Stimulated activated CD4-positive, alpha-beta T cell treated with anti-CD3 and anti-CD28 coated beads, Interleukin-2, amount 100 ng/mL, for 4 hours (primary cell): ENCODE measurements around the gene CD180.

ENCODE experiments used
- DNase-seq: peaks from one replicate; pipeline ENCODE4 v3.0.0-alpha.2; 2020; ENCODE audit warnings: low read depth

Gene CD180

DNA sequence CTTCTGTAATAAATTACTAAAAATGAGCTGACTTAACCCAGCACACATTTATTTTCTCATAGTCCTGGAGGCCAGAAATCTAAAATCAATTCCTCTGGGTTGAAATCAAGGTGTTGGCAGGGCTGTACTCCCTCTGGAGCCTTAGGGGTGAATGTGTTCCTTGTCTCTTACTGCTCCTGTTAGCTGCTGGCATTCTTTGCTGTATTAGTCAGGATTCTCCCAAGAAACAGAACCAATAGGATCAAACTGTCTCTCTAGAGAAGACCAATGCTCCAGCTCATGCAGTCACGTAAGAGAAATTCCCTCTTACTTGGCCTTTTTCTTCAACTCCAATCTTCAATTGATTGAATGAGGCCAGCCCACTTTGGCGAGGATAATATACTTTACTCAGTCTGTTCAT is 15.3 kb upstream of the CD180 start:
- DNase-seq, result no peak

DNA sequence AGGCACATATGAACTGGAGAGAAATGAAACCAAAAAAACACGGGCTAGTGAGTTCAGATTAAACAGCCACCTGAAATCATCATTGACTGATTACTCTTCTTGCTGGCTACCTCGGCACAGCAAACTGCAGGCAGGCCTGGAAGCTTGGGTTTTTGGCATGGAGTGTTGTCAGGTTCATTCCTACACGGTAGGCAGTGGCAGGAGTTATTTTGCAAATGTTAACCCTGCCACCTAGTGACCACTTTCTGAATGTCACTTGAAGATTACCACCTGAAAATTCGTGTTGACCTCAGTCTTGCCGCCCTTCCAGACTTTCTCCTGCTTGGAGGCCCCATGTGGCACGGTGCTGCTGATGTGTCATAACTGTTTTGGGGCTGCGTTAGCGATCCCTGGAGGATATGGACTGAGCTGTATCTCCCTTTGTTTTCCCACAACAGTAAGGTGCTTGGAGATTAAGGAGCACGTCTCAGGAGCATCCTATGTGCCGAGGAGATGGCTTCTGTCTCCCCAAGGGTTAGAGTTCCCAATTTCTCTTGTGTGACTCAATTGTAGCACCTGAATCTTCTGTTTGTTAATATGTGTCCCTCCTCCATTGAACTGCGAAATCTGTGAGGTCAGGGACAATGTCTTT is 12.7 kb upstream of the CD180 start:
- DNase-seq, result peak; percentile 45

DNA sequence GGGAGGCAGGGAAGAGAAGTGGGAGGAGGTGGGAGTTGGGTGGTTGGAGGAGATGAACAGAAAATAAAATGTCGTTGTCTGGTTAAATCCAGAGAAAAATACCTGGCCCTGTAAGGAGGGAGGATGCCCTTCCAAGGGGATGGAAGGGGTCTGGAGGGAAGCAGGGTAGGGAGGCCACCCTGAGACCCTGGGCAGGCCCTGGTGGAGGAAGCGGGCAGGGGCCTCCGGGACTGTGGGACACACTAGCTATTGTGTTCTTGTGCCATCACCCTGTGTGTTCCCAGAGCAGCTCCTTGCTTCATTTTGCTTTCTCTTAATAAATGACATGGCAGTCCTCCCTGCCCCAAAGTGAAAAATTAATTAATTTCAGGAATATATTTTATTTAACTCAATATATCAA is 11.8 kb upstream of the CD180 start:
- DNase-seq, result no peak

DNA sequence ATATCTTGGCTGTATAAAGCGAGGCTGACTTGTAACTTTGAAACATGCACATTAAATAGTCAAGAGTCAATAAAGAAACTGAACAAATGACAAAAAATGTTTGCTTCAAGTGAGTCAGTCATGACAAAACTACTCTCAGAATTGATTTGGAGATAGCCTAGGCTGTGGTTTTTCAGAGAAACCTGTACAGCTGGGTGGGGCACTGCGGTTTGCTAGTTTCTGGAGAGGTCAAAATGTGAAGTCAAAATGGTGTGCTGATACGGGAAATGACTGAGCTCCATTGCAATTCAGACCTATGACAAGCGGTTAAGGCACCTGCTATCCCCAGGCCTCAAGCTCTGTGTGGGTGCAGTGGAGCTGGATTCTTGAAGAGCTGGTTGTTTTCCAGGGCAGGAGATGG is 10.3 kb upstream of the CD180 start:
- peak; percentile 82 for DNase-seq

DNA sequence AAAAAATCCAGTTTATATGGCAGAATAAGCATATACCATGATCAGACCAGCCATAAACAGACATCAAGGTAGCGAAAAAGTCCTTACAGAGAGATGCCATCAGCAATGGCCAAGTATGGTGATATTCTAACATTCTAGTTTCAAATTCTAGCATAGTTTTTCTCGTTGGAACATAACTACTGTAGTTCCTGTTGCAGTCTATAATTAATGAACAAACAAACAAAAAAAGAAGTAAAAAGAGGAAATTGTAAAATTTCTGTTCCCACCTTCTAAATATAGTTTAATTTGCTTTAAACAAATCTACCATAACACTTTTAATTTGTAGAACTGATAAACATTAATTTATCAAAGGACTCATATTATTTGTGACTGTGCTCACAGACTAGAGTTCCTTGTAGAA is 9.9 kb upstream of the CD180 start:
- no peak for DNase-seq

DNA sequence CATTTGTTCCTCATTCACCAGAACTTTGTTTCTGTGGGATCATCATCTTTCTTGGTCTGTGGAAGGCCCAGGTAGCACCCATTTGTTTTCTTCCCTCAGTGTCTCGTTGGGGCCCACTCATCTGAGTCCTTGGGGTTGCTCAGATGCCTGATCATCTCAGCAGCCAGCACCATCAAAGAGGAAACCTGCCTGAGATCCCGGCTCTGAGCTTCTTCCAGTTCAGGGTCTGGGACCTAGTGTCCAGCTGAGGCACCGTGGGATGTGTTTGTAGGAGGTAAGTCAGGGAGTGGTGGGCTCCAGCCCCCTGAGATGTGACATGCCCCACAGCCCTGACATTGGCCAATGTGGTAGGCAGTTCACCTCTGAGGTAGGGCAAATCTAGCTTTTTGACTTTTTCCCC is 9.4 kb upstream of the CD180 start:
- DNase-seq, result no peak

DNA sequence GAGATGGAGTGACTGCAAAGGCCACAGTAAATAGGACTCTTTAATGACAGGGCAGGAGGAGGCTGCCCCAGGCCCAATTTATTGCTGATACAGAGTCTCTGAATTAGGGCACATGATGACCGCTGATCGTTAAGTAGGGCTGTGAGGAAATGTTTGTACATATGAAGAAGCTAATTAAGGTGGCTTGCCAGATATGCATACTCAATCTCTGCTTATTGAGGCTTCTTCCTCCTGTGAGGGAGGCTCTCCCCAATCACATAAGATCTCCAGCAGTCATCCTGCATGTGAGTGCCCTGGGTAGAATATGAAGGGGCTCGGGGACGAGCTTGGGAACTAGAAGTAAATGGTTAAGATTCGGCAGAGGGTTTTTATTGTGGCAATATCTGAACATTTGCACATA is 8.2 kb upstream of the CD180 start:
- DNase-seq, result no peak

DNA sequence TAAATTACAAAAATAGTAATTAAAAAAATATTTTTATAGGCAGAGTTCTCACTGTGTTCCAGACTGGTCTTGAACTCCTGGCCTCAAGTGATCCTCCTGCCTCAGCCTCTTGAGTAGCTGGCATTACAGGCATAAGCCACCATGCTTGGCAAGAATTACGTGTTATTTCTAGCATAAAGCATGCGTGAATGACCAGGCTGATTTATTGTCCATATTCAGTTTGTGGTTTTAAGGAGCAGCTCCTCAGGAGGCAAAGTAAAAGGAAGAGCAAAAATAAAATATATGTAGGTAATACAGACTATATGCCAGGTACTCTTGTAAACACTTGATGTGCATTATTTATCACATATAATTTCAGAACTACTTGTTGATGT is 7.1 kb upstream of the CD180 start:
- DNase-seq, result no peak

DNA sequence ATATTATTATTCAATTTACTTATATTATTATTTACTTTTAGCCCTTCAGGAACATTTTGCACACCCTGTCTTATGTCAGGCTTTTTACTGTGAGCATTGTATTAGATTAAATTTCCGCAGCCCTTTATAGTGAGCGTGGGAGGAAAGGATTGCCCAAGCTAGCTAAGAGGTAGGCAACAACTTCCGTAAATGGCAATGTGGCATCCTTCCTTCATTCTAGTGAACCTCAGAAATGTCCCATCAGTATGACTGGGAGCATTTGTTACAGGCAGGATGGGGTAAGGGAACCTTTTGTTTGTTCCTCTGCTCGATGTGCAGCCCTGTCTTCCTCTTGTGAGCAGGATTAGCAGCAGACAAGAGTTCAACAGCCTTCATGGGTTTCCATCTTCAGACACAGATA is 6.2 kb upstream of the CD180 start:
- no peak for DNase-seq

DNA sequence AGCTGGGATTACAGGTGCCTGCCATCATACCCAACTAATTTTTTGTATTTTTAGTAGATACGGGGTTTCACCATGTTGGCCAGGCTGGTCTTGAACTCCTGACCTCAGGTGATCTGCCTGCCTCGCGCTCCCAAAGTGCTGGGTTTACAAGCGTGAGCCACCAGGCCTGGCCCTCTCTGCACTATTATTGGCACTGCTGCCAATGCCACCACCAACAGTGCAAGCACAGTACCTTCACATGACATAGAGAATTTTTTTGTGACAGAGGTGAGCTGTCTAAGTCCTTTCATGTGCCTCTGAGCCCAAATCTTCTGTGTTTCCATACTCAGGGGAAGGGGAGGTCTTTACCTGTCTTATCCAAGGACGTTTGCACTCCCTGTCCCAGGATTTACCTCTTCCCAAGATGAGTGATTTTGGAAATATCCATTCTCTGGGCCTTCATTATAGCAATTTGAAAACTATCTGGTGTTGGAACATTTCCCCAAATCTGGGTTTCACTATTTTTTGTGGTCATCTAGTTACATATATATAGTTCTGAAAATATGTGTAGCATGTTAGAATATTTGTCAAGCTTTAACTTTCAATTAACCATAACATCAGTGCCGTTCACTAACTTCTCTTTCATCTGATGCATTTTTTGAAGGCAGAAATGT is 5.4 kb upstream of the CD180 start:
- no peak for DNase-seq

DNA sequence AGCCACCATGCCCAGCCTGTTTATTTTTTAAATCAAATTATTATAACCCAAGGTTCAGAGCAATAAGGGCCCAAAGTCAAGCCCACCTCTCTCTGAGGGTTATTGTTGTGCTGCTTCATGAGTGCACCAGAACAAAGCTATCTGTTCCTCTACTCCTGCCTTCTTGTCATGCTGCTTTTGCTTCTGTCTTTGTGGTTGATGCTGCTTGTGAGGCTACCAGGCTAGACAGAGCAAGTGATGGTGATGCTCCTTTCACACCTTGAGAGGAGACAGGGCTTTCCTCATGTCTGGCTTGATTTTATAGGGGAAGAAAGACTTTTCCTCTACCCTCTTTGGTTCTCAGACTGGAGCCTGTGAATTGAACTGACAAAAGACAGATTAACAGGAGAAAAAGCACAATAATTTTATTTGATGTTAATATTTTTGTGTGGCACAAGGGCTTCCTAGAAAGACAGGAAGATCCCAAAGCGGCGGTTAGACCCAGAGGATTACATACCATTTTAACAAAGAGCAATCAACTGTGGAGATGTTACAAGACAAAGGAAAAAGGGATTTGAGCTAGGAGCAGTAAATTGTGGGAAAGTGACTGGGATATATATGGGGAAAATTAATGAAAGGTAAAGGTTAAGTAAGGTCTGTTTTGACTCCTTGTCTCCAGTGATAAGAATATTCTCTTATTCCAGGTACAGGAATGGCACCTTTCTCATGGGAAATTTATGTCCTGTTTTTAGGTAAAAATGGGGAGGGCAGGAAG is 4.4 kb upstream of the CD180 start:
- DNase-seq, result no peak

DNA sequence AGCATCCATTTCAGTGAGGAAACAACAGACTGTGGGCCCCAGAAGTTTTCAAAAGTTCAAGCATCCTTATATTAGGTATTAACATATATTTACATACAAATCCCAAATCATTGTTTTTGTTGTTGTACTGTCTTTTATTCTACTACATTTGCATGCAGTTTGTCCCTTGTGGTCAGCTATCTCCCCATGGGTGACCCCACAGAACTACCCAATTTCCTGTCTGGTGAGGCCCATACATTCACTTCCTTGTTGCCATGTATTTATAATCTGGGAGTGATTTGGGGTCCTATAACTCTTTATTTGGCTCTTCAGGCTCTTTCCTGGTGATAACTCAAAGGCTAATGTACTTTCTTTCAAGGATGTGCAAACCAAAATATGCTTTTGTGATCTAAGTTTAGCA is 3.3 kb upstream of the CD180 start:
- DNase-seq, result no peak

DNA sequence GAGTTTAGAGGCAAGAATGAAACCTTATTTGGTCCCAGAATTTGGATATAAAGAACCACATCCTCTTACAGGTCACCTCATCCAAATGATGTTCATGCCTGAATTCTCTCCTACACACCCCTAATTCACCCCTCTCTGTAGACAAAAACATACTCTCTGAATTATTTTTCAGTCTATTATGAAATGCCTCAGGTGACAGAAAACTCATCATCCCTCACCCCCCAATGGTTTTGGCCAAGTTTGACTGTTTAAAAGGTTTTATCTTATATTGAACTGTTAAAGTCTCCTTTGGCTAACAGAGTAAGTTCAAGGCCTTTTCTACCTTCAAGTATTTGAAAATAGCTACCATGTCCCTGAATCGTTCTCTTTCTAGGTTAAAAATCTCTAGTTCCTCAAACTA is 2.3 kb upstream of the CD180 start:
- DNase-seq, result no peak

DNA sequence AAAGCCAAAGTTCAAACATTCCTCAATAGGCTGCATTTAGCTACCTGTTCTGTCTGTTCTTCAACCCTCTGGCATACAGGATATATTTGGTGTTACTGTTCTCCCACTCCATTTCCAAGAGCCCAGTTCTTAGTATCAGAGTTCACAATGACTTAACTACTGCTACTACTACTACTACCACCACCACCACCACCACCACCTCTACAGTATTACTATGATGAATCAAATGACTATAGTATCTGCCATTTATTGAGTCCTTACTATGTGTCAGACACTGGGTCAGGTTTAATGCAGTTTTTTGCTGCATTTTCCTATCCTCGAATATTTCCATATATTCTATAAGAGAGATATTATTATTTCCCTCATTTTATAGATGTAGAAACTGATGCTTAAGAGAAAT is 937 bp upstream of the CD180 start:
- no peak for DNase-seq

DNA sequence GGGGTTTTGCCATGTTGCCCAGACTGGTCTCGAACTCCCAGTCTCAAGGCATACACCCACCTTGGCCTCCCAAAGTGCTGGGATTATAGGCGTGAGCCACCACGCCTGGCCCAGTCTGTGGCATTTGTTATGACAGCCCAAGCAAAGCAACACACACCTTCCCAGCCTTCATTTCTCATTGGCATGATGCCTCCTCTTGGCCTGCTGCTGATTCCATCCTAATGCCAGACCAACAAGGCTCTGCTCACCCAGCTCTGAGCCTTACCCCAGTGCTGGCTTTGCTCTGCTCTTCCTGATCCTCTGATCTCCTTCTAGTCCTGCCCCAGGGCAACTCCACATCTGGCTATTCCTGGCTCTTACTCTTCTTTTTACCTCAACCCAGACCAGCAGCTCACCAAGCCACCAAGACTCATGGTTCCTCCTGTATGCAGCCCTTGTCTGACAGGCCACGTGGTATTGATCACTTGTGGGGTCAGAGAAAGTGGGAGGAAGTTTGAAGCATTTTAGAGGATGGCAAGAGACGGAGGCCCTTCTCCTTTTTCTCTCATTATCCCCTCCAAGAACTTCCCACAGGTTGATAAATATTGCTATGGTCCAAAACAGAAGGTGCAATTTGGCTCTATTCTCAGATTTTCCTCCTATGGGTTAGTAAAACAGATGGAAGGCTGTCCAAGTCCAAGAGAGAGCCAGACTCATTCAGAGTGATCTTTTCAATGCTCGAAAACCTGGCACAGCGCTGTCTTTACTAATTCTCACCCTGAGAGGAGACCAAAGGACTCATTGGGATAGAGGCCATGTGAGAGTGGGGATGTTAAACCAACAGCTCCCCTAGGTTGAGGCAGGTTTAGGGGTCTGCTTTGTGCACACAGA is 958 bp downstream of the CD180 start:
- no peak for DNase-seq

DNA sequence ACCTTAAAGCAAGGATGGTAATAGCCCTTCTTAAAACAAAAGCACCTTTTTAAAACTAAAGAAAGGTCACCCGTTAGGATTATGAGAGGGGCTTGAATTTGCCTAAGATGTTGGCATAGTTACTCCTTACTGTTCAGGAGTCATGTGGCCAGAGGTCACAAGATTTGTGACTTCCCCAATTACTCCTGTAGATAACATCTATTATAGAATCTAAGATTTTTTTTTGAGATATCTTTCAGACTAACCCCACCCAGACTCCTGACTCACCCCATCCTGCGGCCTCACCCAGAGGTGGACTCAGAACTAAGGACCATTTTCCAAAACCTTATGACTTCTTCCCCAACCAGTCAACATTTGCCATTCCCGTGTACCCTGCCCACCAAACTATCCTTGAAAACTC is 2.4 kb downstream of the CD180 start:
- DNase-seq, result no peak

DNA sequence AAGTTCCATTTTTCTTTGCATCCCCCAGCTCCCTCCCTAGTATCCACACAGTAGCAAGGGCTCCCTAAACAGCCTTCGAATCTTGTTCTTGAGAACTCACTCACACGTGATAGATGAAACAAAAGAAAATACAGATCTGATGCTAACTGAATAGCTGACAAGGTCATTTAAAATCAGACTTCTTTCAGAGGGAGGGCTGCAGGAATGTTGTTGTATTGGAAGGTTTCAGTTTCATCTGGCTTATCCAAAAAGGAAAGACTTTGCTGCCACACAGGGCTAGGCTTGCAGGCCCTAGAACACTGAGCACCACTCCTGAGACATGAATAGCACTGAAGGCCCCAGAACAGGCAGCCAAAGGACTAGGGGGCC is 3.2 kb downstream of the CD180 start:
- DNase-seq, result no peak

DNA sequence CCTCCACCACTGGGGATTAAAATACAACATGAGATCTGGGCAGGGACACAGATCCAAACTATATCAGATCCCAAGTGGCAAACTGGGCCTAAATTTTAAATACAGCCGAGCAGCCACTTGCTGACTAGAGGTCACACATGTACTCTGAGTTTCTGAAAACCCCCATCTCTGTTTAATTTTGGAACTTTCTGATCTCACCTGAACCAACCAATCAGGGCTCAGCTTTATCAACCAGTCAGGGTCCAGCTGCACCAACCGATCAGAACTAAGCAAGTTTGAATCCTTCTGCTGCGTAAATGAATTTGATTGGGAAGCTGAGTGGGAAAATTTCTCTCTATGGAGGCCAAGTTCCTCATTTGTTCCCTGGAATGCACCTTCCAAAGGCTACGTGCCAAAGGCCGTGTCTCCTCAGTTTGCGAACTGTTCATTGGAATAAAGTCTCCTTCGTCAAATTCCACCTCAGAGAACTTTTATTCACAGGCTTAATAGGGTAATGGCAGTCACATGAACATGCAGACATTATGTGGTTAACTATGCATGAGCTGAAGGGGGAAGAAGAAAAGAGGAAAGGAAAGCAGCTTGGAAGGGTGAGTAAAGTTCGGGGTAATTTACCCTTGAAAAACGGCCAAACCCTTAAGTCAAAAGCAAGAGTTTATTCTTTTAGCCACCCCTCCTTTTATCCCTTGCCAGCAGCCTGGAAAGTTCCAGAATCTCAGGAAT is 3.7 kb downstream of the CD180 start:
- no peak for DNase-seq

DNA sequence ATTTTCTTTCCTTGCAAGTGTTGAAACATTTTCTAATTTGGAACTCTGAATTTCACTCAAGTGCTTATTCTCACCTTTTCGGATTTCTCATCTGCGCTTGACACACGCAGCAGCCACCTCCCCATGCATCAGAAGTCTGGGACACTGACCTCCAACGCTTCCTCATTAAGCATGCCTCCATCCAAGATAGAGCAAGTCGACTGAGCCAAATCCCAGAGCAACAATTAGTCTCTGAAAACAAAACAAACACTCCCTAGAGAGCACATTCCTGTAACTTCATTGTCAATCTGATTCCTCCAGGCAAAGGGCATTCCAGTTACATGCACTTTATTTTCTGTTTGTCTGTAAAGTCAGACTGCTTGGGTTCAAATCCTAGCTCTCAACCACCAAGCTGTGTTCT is 5.7 kb downstream of the CD180 start:
- DNase-seq, result no peak

DNA sequence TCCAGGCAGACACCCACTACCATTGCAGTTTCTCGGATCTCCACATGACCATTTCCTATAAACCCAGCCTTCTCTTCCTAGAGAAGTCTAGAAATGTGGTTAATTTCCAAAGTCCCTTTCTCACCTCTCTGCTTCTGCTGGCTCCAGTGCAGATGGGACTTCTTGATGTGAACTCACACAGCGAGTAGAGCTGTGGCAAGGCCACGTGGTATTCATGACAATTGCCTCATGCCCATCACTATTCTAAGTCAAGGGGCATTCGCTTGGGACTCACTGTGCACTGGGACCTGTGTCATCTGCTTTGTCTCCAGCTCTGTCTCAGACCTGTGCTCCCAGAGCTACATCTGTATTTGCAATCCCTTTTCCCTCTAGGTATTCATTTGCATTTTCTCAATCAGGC is 6.2 kb downstream of the CD180 start:
- no peak for DNase-seq

DNA sequence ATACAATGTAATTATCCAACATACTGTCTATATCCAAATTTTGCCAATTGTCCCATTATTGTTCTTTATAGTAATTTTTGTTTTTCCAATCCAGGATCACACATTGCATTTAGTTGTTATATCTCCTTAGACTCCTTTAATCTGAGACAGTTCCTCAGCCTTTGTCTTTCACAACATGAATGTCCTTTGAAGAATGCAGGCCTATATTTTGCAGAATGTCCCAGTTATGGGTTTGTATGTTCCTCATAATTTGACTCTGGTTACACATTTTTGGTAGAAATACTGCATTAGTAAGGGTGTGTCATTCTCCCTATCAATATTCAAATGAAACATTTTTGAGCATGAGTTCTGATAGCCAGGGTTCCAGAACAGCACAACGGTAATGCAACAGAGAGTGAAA is 6.7 kb downstream of the CD180 start:
- DNase-seq, result no peak

DNA sequence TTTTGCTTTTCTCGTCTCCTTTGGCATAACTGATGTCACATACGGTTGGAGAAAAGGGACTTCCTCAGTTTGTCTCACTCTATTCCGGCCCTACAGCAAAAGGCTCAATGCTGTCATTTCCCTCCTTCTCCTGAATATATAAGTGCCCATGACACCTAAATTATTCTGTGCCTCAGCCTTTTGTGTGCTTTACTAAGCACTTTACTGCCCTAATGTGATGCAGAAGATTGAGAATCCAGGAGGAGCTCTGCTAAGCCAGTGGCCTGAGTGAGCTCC is 7.6 kb downstream of the CD180 start:
- no peak for DNase-seq
